Measurements from ENCODE around the gene ANKRD13A.

GRCh38 chr12:110002676-110003515 is 3.7 kb downstream of the ANKRD13A start:
- TF ChIP-seq CTCF (IDR thresholded peaks at IDR 0.05) (no peak), POLR2A (IDR thresholded peaks at IDR 0.05) (no peak)

Measured in tibial nerve (tissue), 3 donors.